ENCODE measurements around the gene METTL24.

The METTL24 gene

GRCh38 chr6:110329714-110330436 lies 28.3 kb downstream of the METTL24 start:
- no peak overlapping the region for H3K27ac ChIP-seq
- TF ChIP-seq ZFX (IDR thresholded peaks at IDR 0.05; ENCODE audit: borderline replicate concordance), result no peak
- TF ChIP-seq, protein P1, sequence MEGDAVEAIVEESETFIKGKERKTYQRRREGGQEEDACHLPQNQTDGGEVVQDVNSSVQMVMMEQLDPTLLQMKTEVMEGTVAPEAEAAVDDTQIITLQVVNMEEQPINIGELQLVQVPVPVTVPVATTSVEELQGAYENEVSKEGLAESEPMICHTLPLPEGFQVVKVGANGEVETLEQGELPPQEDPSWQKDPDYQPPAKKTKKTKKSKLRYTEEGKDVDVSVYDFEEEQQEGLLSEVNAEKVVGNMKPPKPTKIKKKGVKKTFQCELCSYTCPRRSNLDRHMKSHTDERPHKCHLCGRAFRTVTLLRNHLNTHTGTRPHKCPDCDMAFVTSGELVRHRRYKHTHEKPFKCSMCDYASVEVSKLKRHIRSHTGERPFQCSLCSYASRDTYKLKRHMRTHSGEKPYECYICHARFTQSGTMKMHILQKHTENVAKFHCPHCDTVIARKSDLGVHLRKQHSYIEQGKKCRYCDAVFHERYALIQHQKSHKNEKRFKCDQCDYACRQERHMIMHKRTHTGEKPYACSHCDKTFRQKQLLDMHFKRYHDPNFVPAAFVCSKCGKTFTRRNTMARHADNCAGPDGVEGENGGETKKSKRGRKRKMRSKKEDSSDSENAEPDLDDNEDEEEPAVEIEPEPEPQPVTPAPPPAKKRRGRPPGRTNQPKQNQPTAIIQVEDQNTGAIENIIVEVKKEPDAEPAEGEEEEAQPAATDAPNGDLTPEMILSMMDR (IDR thresholded peaks at IDR 0.05), result no peak

GRCh38 chr6:110329348-110329713 lies 28.8 kb downstream of the METTL24 start:
- H3K27ac ChIP-seq, result no peak overlapping the region

GRCh38 chr6:110328259-110328658 lies 29.9 kb downstream of the METTL24 start:
- TF ChIP-seq, protein P1 (IDR thresholded peaks at IDR 0.05), result no peak
- no peak for TF ChIP-seq ZFX (IDR thresholded peaks at IDR 0.05; ENCODE audit: borderline replicate concordance)
- H3K27ac ChIP-seq, result no peak overlapping the region

More at GRCh38 chr6:110329348-110329713, 28.8 kb downstream of the METTL24 start:
- no peak for TF ChIP-seq ZFX (IDR thresholded peaks at IDR 0.05; ENCODE audit: borderline replicate concordance)
- TF ChIP-seq, protein P1 (IDR thresholded peaks at IDR 0.05), result no peak

DNA sequence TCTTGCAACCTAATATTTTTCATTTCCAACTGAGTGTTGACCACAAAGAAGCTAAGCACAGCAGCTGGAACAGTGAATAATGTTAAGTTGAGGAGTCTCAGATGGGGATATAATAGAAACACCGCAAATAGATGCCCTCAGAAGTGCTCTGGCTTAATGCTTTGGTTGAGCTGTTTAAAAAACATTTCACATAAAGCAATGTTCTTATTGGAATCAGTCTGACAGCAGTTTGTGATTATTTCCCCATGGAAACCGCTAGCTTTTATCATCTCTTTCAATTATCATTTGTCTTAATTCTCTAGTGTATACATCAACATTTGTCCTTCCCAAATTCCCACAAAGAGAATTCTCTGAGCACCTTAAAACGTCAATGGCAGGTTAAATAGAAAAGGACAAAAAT lies 30.8 kb downstream of the METTL24 start:
- TF ChIP-seq, protein P1 (IDR thresholded peaks at IDR 0.05), result no peak
- TF ChIP-seq ZFX (IDR thresholded peaks at IDR 0.05; ENCODE audit: borderline replicate concordance), result no peak
- H3K27ac ChIP-seq, result no peak overlapping the region

DNA sequence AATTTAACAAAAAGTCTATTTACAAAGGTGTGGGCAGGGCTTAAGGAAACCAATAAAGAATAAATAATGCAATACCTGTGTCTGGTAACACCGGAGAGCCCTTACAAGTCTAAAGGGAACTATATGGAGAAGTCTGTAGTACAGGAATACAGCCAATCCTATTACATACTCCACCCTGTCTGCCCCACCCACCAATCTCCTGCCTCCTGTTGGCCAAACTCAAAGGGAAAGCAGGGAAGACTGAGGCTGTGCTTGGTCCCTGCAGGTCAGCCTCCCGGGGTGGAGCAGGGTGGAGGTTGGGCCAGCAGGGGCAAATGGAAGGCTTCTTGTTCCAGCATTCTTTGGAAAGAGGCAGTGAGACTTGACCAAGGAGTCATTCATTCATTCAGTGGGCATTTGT lies 31.5 kb downstream of the METTL24 start:
- no peak overlapping the region for H3K27ac ChIP-seq
- TF ChIP-seq, protein P1 (IDR thresholded peaks at IDR 0.05), result no peak
- no peak for TF ChIP-seq ZFX (IDR thresholded peaks at IDR 0.05; ENCODE audit: borderline replicate concordance)

DNA sequence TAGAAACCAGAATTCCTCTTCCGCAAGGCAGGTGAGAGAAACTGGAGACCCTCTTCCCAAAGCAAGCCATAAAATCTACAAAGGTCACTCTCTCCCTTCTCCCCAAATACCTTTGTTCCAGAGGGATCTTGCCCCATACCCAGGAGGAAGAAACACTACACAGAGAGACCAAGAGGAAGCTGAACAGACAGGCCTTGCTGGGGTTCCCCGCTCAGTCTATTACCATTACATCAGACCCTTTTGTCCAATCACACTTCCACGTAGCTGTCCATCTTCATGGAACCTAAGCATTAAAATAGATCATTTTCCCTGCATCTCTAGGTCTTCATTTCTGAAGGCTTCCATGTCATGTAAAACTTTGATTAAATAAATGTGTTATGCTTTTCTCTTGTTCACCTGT lies 32.1 kb downstream of the METTL24 start:
- TF ChIP-seq, protein P1 (IDR thresholded peaks at IDR 0.05), result no peak
- TF ChIP-seq ZFX (IDR thresholded peaks at IDR 0.05; ENCODE audit: borderline replicate concordance), result no peak
- H3K27ac ChIP-seq, result no peak overlapping the region

- H3K27ac ChIP-seq, result no peak overlapping the region
- TF ChIP-seq, protein P1 (IDR thresholded peaks at IDR 0.05), result no peak
- TF ChIP-seq ZFX (IDR thresholded peaks at IDR 0.05; ENCODE audit: borderline replicate concordance), result no peak
Observed at GRCh38 chr6:110325197-110325596, 33.0 kb downstream of the METTL24 start.
